Keratinocyte (primary cell): ENCODE results near the gene CIDEB. TPM values are rescaled to one million over a fixed set of nuclear protein-coding genes. Genes with fewer than 3 reads are reported as not detected.

ENCODE experiments used
- DNase-seq: peaks from one replicate; pipeline ENCODE4 v3.0.0-alpha.2; 2011; ENCODE audit warnings: low read depth, missing footprints, low spot score
- FAIRE-seq: peaks from 2 replicates; lab custom pipeline; 2011; peaks lifted over from hg19 to GRCh38; lab: Jason Lieb, UNC
- H2AFZ ChIP-seq: 2 replicates; pipeline ENCODE4 v1.6.0; 2012; ENCODE audit warnings: low read length, control low read depth, inconsistent platforms; ENCODE audit not compliant: control insufficient read depth
- H3K27ac ChIP-seq: 2 replicates; pipeline ENCODE4 v1.5.1; 2011; ENCODE audit warnings: low read length; ENCODE audit not compliant: control insufficient read depth, insufficient read depth
- H3K27me3 ChIP-seq: 3 replicates; pipeline ENCODE4 v1.6.0; 2011; ENCODE audit warnings: low read length; ENCODE audit not compliant: control insufficient read depth, insufficient read depth; ENCODE audit errors: extremely low read depth
- H3K36me3 ChIP-seq, 2 experiments: 2 replicates in 1 of 2; 3 replicates in 1 of 2; pipeline ENCODE4 v1.5.1; 2011; ENCODE audit warnings: low read length in 2 of 2, mild to moderate bottlenecking in 1 of 2; ENCODE audit not compliant: control insufficient read depth in 2 of 2, insufficient read depth in 2 of 2; ENCODE audit errors: extremely low read depth in 1 of 2
- H3K4me1 ChIP-seq: 3 replicates; pipeline ENCODE4 v1.5.1; 2011; ENCODE audit warnings: low read length; ENCODE audit not compliant: control insufficient read depth, insufficient read depth; ENCODE audit errors: extremely low read depth
- H3K4me2 ChIP-seq: 3 replicates; pipeline ENCODE4 v1.6.0; 2011; ENCODE audit warnings: low read depth, low read length; ENCODE audit not compliant: control insufficient read depth, insufficient read depth; ENCODE audit errors: extremely low read depth
- H3K4me3 ChIP-seq, 3 experiments: fragments of 200-600 bp in 1 of 3; sonication (generic) in 1 of 3; 2 replicates in 2 of 3; 3 replicates in 1 of 3; pipeline ENCODE4 v1.5.1; 2011 to 2016; ENCODE audit warnings: low read length in 3 of 3, mild to moderate bottlenecking in 3 of 3, control low read depth in 2 of 3, inconsistent platforms in 1 of 3, low read depth in 1 of 3, mixed read lengths in 1 of 3, mixed run types in 1 of 3, moderate library complexity in 1 of 3; ENCODE audit not compliant: control insufficient read depth in 2 of 3, insufficient read depth in 2 of 3; ENCODE audit errors: extremely low read depth in 1 of 3
- H3K79me2 ChIP-seq: 2 replicates; pipeline ENCODE4 v1.6.0; 2012; ENCODE audit warnings: low read length; ENCODE audit not compliant: control insufficient read depth, insufficient read depth
- H3K9ac ChIP-seq: 3 replicates; pipeline ENCODE4 v1.6.0; 2011; ENCODE audit warnings: low read length; ENCODE audit not compliant: control insufficient read depth, insufficient read depth; ENCODE audit errors: extremely low read depth
- H3K9me1 ChIP-seq: 3 replicates; pipeline ENCODE4 v1.6.0; 2011; ENCODE audit warnings: low read length; ENCODE audit not compliant: control insufficient read depth, insufficient read depth; ENCODE audit errors: extremely low read depth
- H3K9me3 ChIP-seq: 2 replicates; pipeline ENCODE4 v1.5.1; 2012; ENCODE audit warnings: low read depth, low read length; ENCODE audit not compliant: control insufficient read depth
- H4K20me1 ChIP-seq: 3 replicates; pipeline ENCODE4 v1.6.0; 2011; ENCODE audit warnings: low read length; ENCODE audit not compliant: control insufficient read depth, insufficient read depth; ENCODE audit errors: extremely low read depth
- CTCF ChIP-seq, 3 experiments: IDR thresholded peaks in 1 of 3; conservative IDR thresholded peaks in 1 of 3; optimal IDR thresholded peaks in 1 of 3; 2 replicates in 2 of 3; 3 replicates in 1 of 3; pipeline versions ENCODE3 to v1.5.1; 2011; ENCODE audit warnings: low read length in 3 of 3, mild to moderate bottlenecking in 3 of 3, moderate library complexity in 2 of 3, control low read depth in 1 of 3, inconsistent platforms in 1 of 3; ENCODE audit not compliant: insufficient read depth in 2 of 3; ENCODE audit errors: extremely low read depth in 1 of 3
- EZH2 ChIP-seq: IDR thresholded peaks from one replicate; pipeline ENCODE4 v1.6.1; 2012; ENCODE audit warnings: inconsistent platforms, mild to moderate bottlenecking, low read length, moderate library complexity
- dilution Hi-C: fragments of 300-500 bp; cut with MboI; formaldehyde crosslinking; loops from one replicate; pipeline ENCODE4 v1.7.0; 2020; ENCODE audit warnings: low sequenced_read_pairs; ENCODE audit not compliant: extremely low pct_ligation_motif_present
- polyA plus RNA-seq, 5 experiments: library from polyadenylated mRNA; depleted of rRNA in 3 of 5; stranded (reverse) in 3 of 5; stranded (forward) in 1 of 5; unstranded in 1 of 5; fragments of >200 nt; gene quantifications; 1 replicate in 1 of 5; 2 replicates in 3 of 5; 3 replicates in 1 of 5; pipeline versions ENCODE4 v1.2.1 to v1.2.3, GENCODE V29; 2011 to 2012; ENCODE audit warnings: missing spikeins in 2 of 5, low read depth in 1 of 5, low replicate concordance in 1 of 5

CIDEB gene
- polyA plus RNA-seq, 1 donor (not counting 4 experiments of a cell fraction or from before 2014, with no cell fraction given): 3.7 TPM

GRCh38 chr14:24342889-24343288 is 35.1 kb upstream of the CIDEB start:
- H3K79me2 ChIP-seq: no peaks in the 10 kb centered on the region
- no peak overlapping the region for H3K4me3 ChIP-seq
- DNase-seq (no peak), FAIRE-seq (no peak)
- H3K9me1 ChIP-seq: no peaks in the 10 kb centered on the region
- H3K9ac ChIP-seq: no peak overlapping the region
- no peak overlapping the region for H2AFZ ChIP-seq
- no peak overlapping the region for H3K27ac ChIP-seq
- H3K27me3 ChIP-seq: peaks cover 3% of the 10 kb centered on the region
- no peaks in the 10 kb centered on the region for H3K36me3 ChIP-seq
- TF ChIP-seq CTCF (optimal IDR thresholded peaks at IDR 0.05 in 1 of 3, IDR thresholded peaks at IDR 0.05 in 1 of 3, conservative IDR thresholded peaks at IDR 0.05 in 1 of 3; ENCODE audit: extremely low read depth in 1 of 3, insufficient read depth in 2 of 3, low read length in 3 of 3) (no peak), EZH2 (no peak)
- dilution Hi-C loops: no loop called here
- H3K4me2 ChIP-seq: no peak overlapping the region
- H3K4me1 ChIP-seq: peaks cover 7% of the 10 kb centered on the region
- no peaks in the 10 kb centered on the region for H4K20me1 ChIP-seq
- no peaks in the 10 kb centered on the region for H3K9me3 ChIP-seq

DNA sequence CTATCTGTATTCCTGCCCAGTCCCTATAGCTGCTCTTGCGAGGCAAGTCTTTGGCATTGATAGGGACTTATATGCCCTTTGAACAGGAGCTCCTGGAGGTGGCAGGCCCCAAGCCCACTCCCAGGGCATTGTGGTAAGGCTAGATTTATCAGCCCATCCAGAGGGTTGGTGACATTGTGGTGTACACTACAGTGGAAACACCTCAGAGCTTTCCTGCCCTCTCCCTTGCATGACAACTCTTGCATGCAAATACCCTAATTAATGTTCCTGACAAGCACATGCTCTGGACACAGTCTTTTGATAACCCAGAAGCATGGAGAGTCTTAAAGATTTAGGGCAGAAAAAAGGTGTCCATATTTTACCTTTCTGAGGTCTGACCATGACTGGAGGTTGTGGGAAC is 32.8 kb upstream of the CIDEB start:
- Histone ChIP-seq H3K9me3 (no peaks in the 10 kb centered on the region), H3K4me3 (no peak overlapping the region), H4K20me1 (no peaks in the 10 kb centered on the region), H3K4me2 (no peak overlapping the region), H3K36me3 (peaks cover 0 to 2% of the 10 kb centered on the region in 2 experiments), H3K27ac (no peak overlapping the region), H3K79me2 (no peaks in the 10 kb centered on the region), H3K4me1 (peaks cover 7% of the 10 kb centered on the region), H2AFZ (no peak overlapping the region), H3K9me1 (no peaks in the 10 kb centered on the region), H3K27me3 (peaks cover 3% of the 10 kb centered on the region), H3K9ac (no peak overlapping the region)
- FAIRE-seq (no peak), DNase-seq (no peak)
- TF ChIP-seq EZH2: no peak
- TF ChIP-seq CTCF (optimal IDR thresholded peaks at IDR 0.05 in 1 of 3, IDR thresholded peaks at IDR 0.05 in 1 of 3, conservative IDR thresholded peaks at IDR 0.05 in 1 of 3; ENCODE audit: extremely low read depth in 1 of 3, insufficient read depth in 2 of 3, low read length in 3 of 3): no peak
- dilution Hi-C loops: no loop called here
